Activated B cell treated with CpG ODN at 0.5 μM for 24 hours (primary cell): ENCODE measurements around the gene MTMR10. TPM values are rescaled to one million over a fixed set of nuclear protein-coding genes. Genes with fewer than 3 reads are reported as not detected.

Experiments used
- ATAC-seq: fragments of 200-7000 bp; cut with Tn5 transposase; one replicate; pipeline ENCODE4 v1.10.0; 2021; ENCODE audit warnings: low read depth, mild to moderate bottlenecking, moderate library complexity
- CTCF ChIA-PET: fragments of 350-600 bp; sonication (Branson Sonifier 250); formaldehyde crosslinking; loops from one replicate; lab custom pipeline; 2021; ENCODE audit warnings: antibody characterized with exemption; lab: Charles Lee
- POLR2A ChIA-PET: fragments of 350-600 bp; sonication (Branson Sonifier 250); formaldehyde crosslinking; loops from one replicate; lab custom pipeline; 2021; ENCODE audit warnings: antibody characterized with exemption; lab: Charles Lee
- DNase-seq: peaks from one replicate; pipeline ENCODE4 v3.0.0; 2022
- H3K27ac Mint-ChIP-seq: one replicate; pipeline ENCODE4 v1.8.0; 2020; ENCODE audit warnings: mixed read lengths
- H3K27me3 Mint-ChIP-seq: one replicate; pipeline ENCODE4 v1.8.0; 2021; ENCODE audit warnings: mixed read lengths
- H3K36me3 Mint-ChIP-seq: one replicate; pipeline ENCODE4 v1.8.0; 2021; ENCODE audit warnings: low read depth, mixed read lengths
- H3K4me1 Mint-ChIP-seq: one replicate; pipeline ENCODE4 v1.8.0; 2021; ENCODE audit warnings: mixed read lengths
- H3K4me3 Mint-ChIP-seq: one replicate; pipeline ENCODE4 v1.8.0; 2020; ENCODE audit warnings: mild to moderate bottlenecking, mixed read lengths
- H3K9me3 Mint-ChIP-seq: one replicate; pipeline ENCODE4 v1.8.0; 2020; ENCODE audit warnings: mixed read lengths
- intact Hi-C: fragments of 100-400 bp; cut with micrococcal nuclease; formaldehyde crosslinking; loops from one replicate; pipeline ENCODE4 v1.15.1; 2024
- total RNA-seq: library from RNA; stranded (reverse); gene quantifications from 2 replicates; pipeline ENCODE4 v1.2.3, GENCODE V29; 2022
- TF ChIP-seq, protein P1 (sequence below): fragments of 200-600 bp; IDR thresholded peaks from one replicate; pipeline ENCODE4 v1.8.0; 2022; ENCODE audit warnings: antibody characterized with exemption, mild to moderate bottlenecking

Gene MTMR10
- total RNA-seq, 1 donor from 2014 or later = 42.5 TPM

DNA sequence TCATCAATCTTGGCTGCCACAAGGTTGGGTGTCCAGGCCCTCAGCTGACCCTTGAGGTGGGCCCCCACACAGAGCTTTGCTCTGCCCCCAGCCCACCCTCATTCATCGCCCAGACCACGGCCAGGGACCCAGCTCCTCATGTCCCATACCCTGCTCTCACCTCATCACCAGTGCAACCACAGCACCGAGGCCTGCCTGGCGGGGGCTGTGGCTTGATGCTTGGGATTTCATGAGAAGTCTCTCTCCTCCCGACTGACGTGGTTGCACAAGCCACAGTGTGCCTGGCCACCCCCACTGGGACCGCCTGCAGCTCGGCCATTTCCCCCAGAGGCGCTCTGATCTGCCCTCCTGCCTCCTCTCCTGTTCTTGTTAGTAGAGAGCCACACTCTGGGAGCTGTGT is 45.4 kb upstream of the MTMR10 start:
- H3K4me1 Mint-ChIP-seq = peaks cover 39% of the 10 kb centered on the region
- ATAC-seq (no peak), DNase-seq (no peak)
- H3K36me3 Mint-ChIP-seq = no peaks in the 10 kb centered on the region
- CTCF ChIA-PET = no interaction called here
- intact Hi-C loops = no loop called here
- no peak overlapping the region for H3K4me3 Mint-ChIP-seq
- H3K27me3 Mint-ChIP-seq = no peaks in the 10 kb centered on the region
- TF ChIP-seq, protein P1, sequence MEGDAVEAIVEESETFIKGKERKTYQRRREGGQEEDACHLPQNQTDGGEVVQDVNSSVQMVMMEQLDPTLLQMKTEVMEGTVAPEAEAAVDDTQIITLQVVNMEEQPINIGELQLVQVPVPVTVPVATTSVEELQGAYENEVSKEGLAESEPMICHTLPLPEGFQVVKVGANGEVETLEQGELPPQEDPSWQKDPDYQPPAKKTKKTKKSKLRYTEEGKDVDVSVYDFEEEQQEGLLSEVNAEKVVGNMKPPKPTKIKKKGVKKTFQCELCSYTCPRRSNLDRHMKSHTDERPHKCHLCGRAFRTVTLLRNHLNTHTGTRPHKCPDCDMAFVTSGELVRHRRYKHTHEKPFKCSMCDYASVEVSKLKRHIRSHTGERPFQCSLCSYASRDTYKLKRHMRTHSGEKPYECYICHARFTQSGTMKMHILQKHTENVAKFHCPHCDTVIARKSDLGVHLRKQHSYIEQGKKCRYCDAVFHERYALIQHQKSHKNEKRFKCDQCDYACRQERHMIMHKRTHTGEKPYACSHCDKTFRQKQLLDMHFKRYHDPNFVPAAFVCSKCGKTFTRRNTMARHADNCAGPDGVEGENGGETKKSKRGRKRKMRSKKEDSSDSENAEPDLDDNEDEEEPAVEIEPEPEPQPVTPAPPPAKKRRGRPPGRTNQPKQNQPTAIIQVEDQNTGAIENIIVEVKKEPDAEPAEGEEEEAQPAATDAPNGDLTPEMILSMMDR = no peak
- no peak overlapping the region for H3K27ac Mint-ChIP-seq
- POLR2A ChIA-PET = interaction anchor here (0.6 kb wide), 1 partner anchor 9 kb away, joined by 4 read pairs; no protein-coding TSS in a partner anchor
- H3K9me3 Mint-ChIP-seq = no peaks in the 10 kb centered on the region

DNA sequence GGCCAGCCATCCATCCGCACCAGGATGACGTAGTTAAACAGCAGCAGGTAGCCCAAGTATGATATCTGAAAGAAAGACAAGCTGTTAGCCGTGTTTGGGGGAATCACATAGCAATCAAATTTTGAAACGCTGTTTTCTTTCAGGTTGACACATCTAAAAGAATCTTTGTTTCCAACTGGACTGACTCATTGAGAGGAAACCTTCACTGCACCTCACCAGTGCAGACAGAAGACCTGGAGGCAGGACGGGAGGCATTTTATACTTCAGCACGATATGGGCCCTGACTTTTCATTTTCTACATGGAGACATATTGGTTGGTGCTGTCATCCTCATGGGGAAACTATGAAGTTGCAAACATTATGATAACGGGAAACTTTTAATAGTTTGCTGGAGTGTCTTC is 44.2 kb upstream of the MTMR10 start:
- ChIA-PET POLR2A (no interaction called here), CTCF (no interaction called here)

DNA sequence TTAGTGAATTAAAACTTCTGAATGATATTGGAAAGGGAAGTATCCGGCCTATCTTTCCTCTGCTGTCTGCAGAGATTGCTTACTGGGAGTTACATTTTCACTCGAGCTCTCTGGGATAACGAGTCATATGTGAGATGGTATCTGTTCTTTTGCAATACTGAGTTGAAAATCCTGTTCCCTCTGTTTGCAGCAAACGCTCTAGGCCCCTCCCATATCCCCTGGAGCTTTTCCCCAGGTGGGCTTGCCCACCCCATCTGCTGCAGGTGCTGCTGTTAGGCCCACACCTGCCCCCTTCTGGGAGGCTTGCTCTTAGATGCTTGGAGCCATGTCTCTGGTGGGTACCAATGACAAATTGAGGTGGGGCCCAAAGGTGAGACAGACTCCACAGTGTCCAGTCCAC is 42.7 kb upstream of the MTMR10 start:
- H3K4me3 Mint-ChIP-seq = no peak overlapping the region
- DNase-seq (no peak), ATAC-seq (no peak)
- ChIA-PET POLR2A (no interaction called here), CTCF (interaction anchor here (0.9 kb wide), 1 partner anchor 21 kb away, joined by 3 read pairs; no protein-coding TSS in a partner anchor)
- intact Hi-C loops = loop anchor here (5.0 kb wide), 1 partner anchor 42 kb away; the partner anchor contains the start of gene MTMR10
- H3K9me3 Mint-ChIP-seq = no peaks in the 10 kb centered on the region
- H3K36me3 Mint-ChIP-seq = no peaks in the 10 kb centered on the region
- H3K27me3 Mint-ChIP-seq = no peaks in the 10 kb centered on the region
- TF ChIP-seq, protein P1 = no peak
- peaks cover 49% of the 10 kb centered on the region for H3K4me1 Mint-ChIP-seq
- H3K27ac Mint-ChIP-seq = no peak overlapping the region

More for the DNA sequence above, 44.2 kb upstream of the MTMR10 start:
- H3K36me3 Mint-ChIP-seq = no peaks in the 10 kb centered on the region
- no peaks in the 10 kb centered on the region for H3K9me3 Mint-ChIP-seq
- H3K4me3 Mint-ChIP-seq = no peak overlapping the region
- intact Hi-C loops = no loop called here
- no peaks in the 10 kb centered on the region for H3K27me3 Mint-ChIP-seq
- H3K4me1 Mint-ChIP-seq = peaks cover 46% of the 10 kb centered on the region
- DNase-seq = no peak
- ATAC-seq = no peak
- TF ChIP-seq, protein P1 = no peak
- no peak overlapping the region for H3K27ac Mint-ChIP-seq

DNA sequence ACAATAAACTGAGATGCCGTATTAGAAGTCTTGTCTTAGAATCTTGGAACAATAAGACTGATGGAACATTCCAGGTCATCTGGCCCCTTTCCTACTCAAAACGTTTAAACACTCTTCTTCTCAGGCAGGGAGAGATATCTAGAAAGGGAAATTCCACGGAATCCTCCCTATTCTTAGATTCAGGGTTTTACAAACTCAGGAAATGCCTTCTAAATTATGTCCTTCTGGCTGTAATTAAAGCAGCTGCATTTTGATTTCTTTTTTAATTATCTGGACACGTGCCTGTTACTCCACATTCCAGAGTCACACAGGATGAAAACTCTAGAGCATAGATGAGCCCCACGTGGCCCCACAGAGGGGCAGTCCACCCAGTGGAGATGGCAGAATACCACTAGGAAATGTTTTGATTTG is 41.5 kb upstream of the MTMR10 start:
- Mint-ChIP-seq H3K4me3 (no peak overlapping the region), H3K27me3 (peaks cover 2% of the 10 kb centered on the region), H3K4me1 (peaks cover 49% of the 10 kb centered on the region), H3K27ac (no peak overlapping the region), H3K9me3 (no peaks in the 10 kb centered on the region), H3K36me3 (no peaks in the 10 kb centered on the region)
- DNase-seq (no peak), ATAC-seq (no peak)
- intact Hi-C loops = loop anchor here (5.0 kb wide), 1 partner anchor 41 kb away; the partner anchor contains the start of gene MTMR10
- TF ChIP-seq, protein P1 = no peak
- CTCF ChIA-PET = no interaction called here
- POLR2A ChIA-PET = no interaction called here

DNA sequence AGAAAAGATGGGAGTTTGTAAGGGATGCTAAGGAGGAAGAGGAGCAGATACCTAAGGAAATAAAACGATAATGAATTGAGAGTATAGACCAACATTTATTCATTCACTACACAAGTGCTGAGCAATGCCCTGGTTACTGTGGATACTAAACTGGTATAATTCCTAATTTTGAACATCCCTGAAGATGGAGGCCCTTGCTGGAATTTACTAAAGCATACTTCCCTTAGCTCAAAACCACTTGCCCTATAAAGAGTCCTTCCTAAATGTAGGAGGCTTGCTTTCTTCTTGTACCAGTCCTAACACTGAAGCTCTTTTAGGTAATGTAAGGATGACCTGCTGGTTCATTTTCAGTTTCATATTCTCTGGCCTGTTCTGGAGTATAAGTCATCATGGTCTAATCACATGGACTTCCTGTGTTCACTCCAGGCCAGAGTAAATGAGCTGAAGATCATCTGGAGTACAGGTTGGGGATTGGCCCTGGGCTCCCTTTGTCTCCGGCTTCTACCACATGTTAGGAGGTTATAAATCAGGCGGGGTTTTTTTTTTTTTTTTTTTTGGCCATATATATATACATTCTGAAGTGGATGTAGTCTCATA is 40.1 kb upstream of the MTMR10 start:
- POLR2A ChIA-PET = interaction anchor here (0.7 to 1.0 kb wide), 2 partner anchors 39 to 361 kb away, joined by 3 to 8 read pairs; no protein-coding TSS in a partner anchor
- no peak overlapping the region for H3K4me3 Mint-ChIP-seq
- H3K27ac Mint-ChIP-seq = peak overlapping the region; percentile 62
- peak; percentile 50 for ATAC-seq
- intact Hi-C loops = loop anchor here (2.0 to 5.0 kb wide), 2 partner anchors 17 to 39 kb away; partner anchors contain the start of gene MTMR10
- H3K27me3 Mint-ChIP-seq = peaks cover 2% of the 10 kb centered on the region
- H3K36me3 Mint-ChIP-seq = no peaks in the 10 kb centered on the region
- TF ChIP-seq, protein P1 = no peak
- H3K4me1 Mint-ChIP-seq = peaks cover 53% of the 10 kb centered on the region
- DNase-seq = no peak
- no peaks in the 10 kb centered on the region for H3K9me3 Mint-ChIP-seq
- CTCF ChIA-PET = no interaction called here
